Measurements from ENCODE around the gene TMEM129.

GRCh38 chr4:1751919-1752283 is 30.8 kb upstream of the TMEM129 start:
- no peak for TF ChIP-seq MYBL2 (CRISPR knock-in tag; IDR thresholded peaks at IDR 0.05)
- no peak for TF ChIP-seq GABPB1 (CRISPR knock-in tag; IDR thresholded peaks at IDR 0.05)
- no peak for TF ChIP-seq CTCF (IDR thresholded peaks at IDR 0.05)
- TF ChIP-seq FOXP1 (CRISPR knock-in tag; IDR thresholded peaks at IDR 0.05; ENCODE audit: borderline replicate concordance), result no peak
- TF ChIP-seq GRHL2 (CRISPR knock-in tag; IDR thresholded peaks at IDR 0.05; ENCODE audit: insufficient replicate concordance, severe bottlenecking), result no peak
- TF ChIP-seq ATF2 (CRISPR knock-in tag; IDR thresholded peaks at IDR 0.05; ENCODE audit: borderline replicate concordance, low read depth), result no peak
- no peak for TF ChIP-seq STAT6 (CRISPR knock-in tag; conservative IDR thresholded peaks at IDR 0.05; ENCODE audit: low read depth)
